ENCODE results near the gene SCN1B.

SCN1B gene

GRCh38 chr19:35089554-35089953 is 59.3 kb downstream of the SCN1B start:
- no peak for DNase-seq
- Histone ChIP-seq H4K8ac (ENCODE audit: low read length) (no peak overlapping the region), H2AFZ (ENCODE audit: low read depth, low read length) (no peak overlapping the region), H3K14ac (ENCODE audit: low read length in 2 of 2) (no peak overlapping the region), H3K4ac (ENCODE audit: low read depth in 1 of 2, low read length in 2 of 2) (no peak overlapping the region), H3K4me1 (ENCODE audit: control insufficient read depth, insufficient read depth, low read depth, low read length) (peaks cover 11% of the 10 kb centered on the region), H3K27ac (ENCODE audit: low read length, poor library complexity, severe bottlenecking) (no peak overlapping the region), H2AK5ac (ENCODE audit: low read length, severe bottlenecking) (no peak overlapping the region), H3K27me3 (ENCODE audit: control insufficient read depth in 1 of 2, insufficient read depth in 1 of 2, low read length in 2 of 2) (peaks cover 0 to 31% of the 10 kb centered on the region in 2 experiments), H3K9ac (ENCODE audit: low read length) (no peak overlapping the region), H3K4me3 (ENCODE audit: insufficient read depth in 1 of 2, low read depth in 1 of 2, low read length in 2 of 2) (no peak overlapping the region), H3K23ac (ENCODE audit: low read length in 2 of 2) (no peak overlapping the region), H2BK120ac (ENCODE audit: low read depth, low read length) (no peak overlapping the region), H2BK15ac (ENCODE audit: low read depth, poor library complexity, severe bottlenecking) (no peak overlapping the region), H2BK12ac (ENCODE audit: low read length in 2 of 2) (no peak overlapping the region), H3K36me3 (ENCODE audit: control insufficient read depth in 1 of 2, insufficient read depth in 2 of 2, low read depth in 1 of 2, low read length in 2 of 2) (no peaks in the 10 kb centered on the region), H3K9me3 (ENCODE audit: control insufficient read depth, low read length) (no peaks in the 10 kb centered on the region), H3K4me2 (ENCODE audit: low read length, poor library complexity, severe bottlenecking) (no peak overlapping the region), H2BK5ac (ENCODE audit: low read depth, low read length, poor library complexity, severe bottlenecking) (no peak overlapping the region), H4K91ac (ENCODE audit: low read length) (no peak overlapping the region), H3K18ac (ENCODE audit: low read depth in 1 of 2, low read length in 2 of 2) (no peak overlapping the region), H3K79me1 (replicated peaks; ENCODE audit: low read length, poor library complexity, severe bottlenecking) (no peaks in the 10 kb centered on the region)
- 89% methylated on average over 7 of the region's 8 CpGs for WGBS

Measured in mesenchymal stem cell (in vitro differentiated cells and primary cell).